Thyroid gland (tissue), 4 donors: Measurements from ENCODE around the gene LRFN4. TPM values are rescaled to one million over a fixed set of nuclear protein-coding genes. Genes with fewer than 3 reads are reported as not detected.

ENCODE experiments used
- DNase-seq, 2 donors: peaks; one replicate each; pipeline ENCODE4 v3.0.0-alpha.2; 2019
- H3K27ac ChIP-seq, 3 donors: fragments of 200-600 bp; sonication (generic); 1 replicate in 2 of 3; 2 replicates in 1 of 3; pipeline ENCODE4 v1.5.1; 2016 to 2019; ENCODE audit warnings: mild to moderate bottlenecking in 1 of 3, moderate library complexity in 1 of 3
- H3K27me3 ChIP-seq: fragments of 200-600 bp; sonication (generic); one replicate; pipeline ENCODE4 v1.5.1; 2019
- H3K36me3 ChIP-seq, 2 donors: fragments of 200-600 bp; sonication (generic); one replicate each; pipeline ENCODE4 v1.5.1; 2016 to 2019
- H3K4me1 ChIP-seq, 2 donors: fragments of 200-600 bp; sonication (generic); one replicate each; pipeline ENCODE4 v1.5.1; 2017 to 2019
- H3K4me3 ChIP-seq, 3 donors: fragments of 200-600 bp; sonication (generic); replicated peaks in 1 of 3; 1 replicate in 2 of 3; 2 replicates in 1 of 3; pipeline ENCODE4 v1.5.1; 2016; ENCODE audit warnings: mild to moderate bottlenecking in 1 of 3
- H3K9me3 ChIP-seq: fragments of 200-600 bp; sonication (generic); one replicate; pipeline ENCODE4 v1.5.1; 2017
- CTCF ChIP-seq, 6 experiments: fragments of 200-600 bp in 3 of 6; fragments of 450-650 bp in 3 of 6; sonication (generic) in 3 of 6; IDR thresholded peaks; one replicate each; pipeline ENCODE4 v1.5.1; 2016 to 2019; ENCODE audit warnings: antibody characterized with exemption in 6 of 6, mild to moderate bottlenecking in 2 of 6, inconsistent platforms in 1 of 6, moderate library complexity in 1 of 6
- POLR2A ChIP-seq, 2 donors: fragments of 450-650 bp; IDR thresholded peaks; one replicate each; pipeline ENCODE4 v1.6.1; 2017; ENCODE audit warnings: antibody characterized with exemption in 2 of 2, mild to moderate bottlenecking in 2 of 2, moderate library complexity in 1 of 2
- WGBS, 2 donors: methylation state at CpG; one replicate each; pipeline ENCODE4 v1.1.5; 2017; 5-methylcytosine and 5-hydroxymethylcytosine counted together
- intact Hi-C: fragments of 100-400 bp; cut with DNase I; formaldehyde crosslinking; loops from one replicate; pipeline ENCODE4 v1.15.1; 2023
- total RNA-seq, 4 donors: library from RNA; depleted of rRNA; stranded (reverse); fragments of >200 nt; gene quantifications; one replicate each; pipeline ENCODE4 v1.2.3, GENCODE V29; 2016

Gene LRFN4
- 1 to 10 TPM; 4.7 to 7.5 (median 5.9) TPM for total RNA-seq

GRCh38 chr11:66856496-66857233 lies at the start of gene LRFN4:
LRFN4 (plus strand) TSS chr11:66857064; CDS start chr11:66857745, 681 bp downstream.
- peak within 1 kb of the TSS; percentile 63 to 73 (median 68) for H3K4me3 ChIP-seq
- H3K27ac ChIP-seq: peak within 1 kb of the TSS; percentile 71 to 87 (median 75)
- intact Hi-C loops: no loop called here
- WGBS, 2 donors: 0% methylated on average over 5 to 10 of the region's 103 CpGs
- DNase-seq: peak in 1 of 2 donors; percentile 56
- no peaks in the 10 kb centered on the region for H3K27me3 ChIP-seq
- no peaks in the 10 kb centered on the region for H3K36me3 ChIP-seq
- no peaks in the 10 kb centered on the region for H3K9me3 ChIP-seq
- no peak for TF ChIP-seq POLR2A (IDR thresholded peaks at IDR 0.05)
- TF ChIP-seq CTCF (IDR thresholded peaks at IDR 0.05): no peak
- peaks cover 6 to 12% of the 10 kb centered on the region in 2 donors for H3K4me1 ChIP-seq

- no peaks in the 10 kb centered on the region for H3K27me3 ChIP-seq
- H3K36me3 ChIP-seq: no peaks in the 10 kb centered on the region
- H3K27ac ChIP-seq: no peak overlapping the region
- no peak overlapping the region for H3K4me3 ChIP-seq
- no peak for DNase-seq
- no peak for TF ChIP-seq POLR2A (IDR thresholded peaks at IDR 0.05)
- no peak for TF ChIP-seq CTCF (IDR thresholded peaks at IDR 0.05)
- H3K4me1 ChIP-seq: no peaks in the 10 kb centered on the region
- intact Hi-C loops: no loop called here
- WGBS, 2 donors: 95% methylated on average over 3 of the region's 3 CpGs
- H3K9me3 ChIP-seq: no peaks in the 10 kb centered on the region
Observed at GRCh38 chr11:66809592-66809991, 47.3 kb upstream of the LRFN4 start.

GRCh38 chr11:66810576-66811185 lies 46.2 kb upstream of the LRFN4 start:
- no peaks in the 10 kb centered on the region for H3K4me1 ChIP-seq
- intact Hi-C loops: no loop called here
- WGBS, 2 donors: 96 to 100% methylated on average over 1 of the region's 1 CpG
- TF ChIP-seq POLR2A (IDR thresholded peaks at IDR 0.05) (no peak), CTCF (IDR thresholded peaks at IDR 0.05) (no peak)
- no peaks in the 10 kb centered on the region for H3K27me3 ChIP-seq
- DNase-seq: no peak
- no peak overlapping the region for H3K4me3 ChIP-seq
- H3K27ac ChIP-seq: no peak overlapping the region
- no peaks in the 10 kb centered on the region for H3K36me3 ChIP-seq
- no peaks in the 10 kb centered on the region for H3K9me3 ChIP-seq

GRCh38 chr11:66814678-66815077 lies 42.2 kb upstream of the LRFN4 start:
- DNase-seq: no peak
- Histone ChIP-seq H3K4me3 (no peak overlapping the region), H3K4me1 (no peaks in the 10 kb centered on the region), H3K9me3 (no peaks in the 10 kb centered on the region), H3K36me3 (no peaks in the 10 kb centered on the region), H3K27me3 (no peaks in the 10 kb centered on the region), H3K27ac (no peak overlapping the region)
- intact Hi-C loops: no loop called here
- TF ChIP-seq CTCF (IDR thresholded peaks at IDR 0.05) (no peak), POLR2A (IDR thresholded peaks at IDR 0.05) (no peak)
- WGBS, 2 donors: 91 to 93% methylated on average over 5 of the region's 5 CpGs

GRCh38 chr11:66815646-66816045 lies 41.2 kb upstream of the LRFN4 start:
- H3K27ac ChIP-seq: no peak overlapping the region
- H3K27me3 ChIP-seq: no peaks in the 10 kb centered on the region
- DNase-seq: no peak
- no peaks in the 10 kb centered on the region for H3K9me3 ChIP-seq
- intact Hi-C loops: no loop called here
- no peak overlapping the region for H3K4me3 ChIP-seq
- 83 to 96% methylated on average over 1 of the region's 1 CpG for WGBS, 2 donors
- no peaks in the 10 kb centered on the region for H3K36me3 ChIP-seq
- TF ChIP-seq CTCF (IDR thresholded peaks at IDR 0.05): no peak
- TF ChIP-seq POLR2A (IDR thresholded peaks at IDR 0.05): no peak
- no peaks in the 10 kb centered on the region for H3K4me1 ChIP-seq
